WTC11 (cell line): Measurements from ENCODE around the gene STXBP5.

ENCODE experiments used
- CREB1 ChIP-seq: sonication (generic); formaldehyde crosslinking; IDR thresholded peaks from 2 replicates; pipeline ENCODE4 v1.8.0; 2023; ENCODE audit warnings: mild to moderate bottlenecking, missing genetic modification reagents
- NR2C2 ChIP-seq: sonication (generic); formaldehyde crosslinking; IDR thresholded peaks from 2 replicates; pipeline ENCODE4 v1.8.0; 2022; ENCODE audit warnings: mild to moderate bottlenecking, missing genetic modification reagents
- SP1 ChIP-seq: sonication (generic); formaldehyde crosslinking; conservative IDR thresholded peaks from 2 replicates; pipeline ENCODE4 v1.8.1; 2022; ENCODE audit warnings: missing genetic modification reagents
- ZNF138 ChIP-seq: sonication (generic); formaldehyde crosslinking; conservative IDR thresholded peaks from 2 replicates; pipeline ENCODE4 v1.8.1; 2022; ENCODE audit warnings: mild to moderate bottlenecking, moderate library complexity, missing genetic modification reagents
- ZNF263 ChIP-seq: sonication (generic); formaldehyde crosslinking; IDR thresholded peaks from 2 replicates; pipeline ENCODE4 v1.8.1; 2022; ENCODE audit warnings: low read depth, mild to moderate bottlenecking, moderate library complexity, missing genetic modification reagents
- TF ChIP-seq, protein P1 (sequence below): sonication (generic); formaldehyde crosslinking; IDR thresholded peaks from 2 replicates; pipeline ENCODE4 v1.8.1; 2022; ENCODE audit warnings: low read depth, missing genetic modification reagents, borderline replicate concordance
- TF ChIP-seq, protein P2 (sequence below): fragments of 200-600 bp; IDR thresholded peaks from 2 replicates; pipeline ENCODE4 v1.8.0; 2022; ENCODE audit warnings: antibody characterized with exemption
- TF ChIP-seq, protein P3 (sequence below): sonication (generic); formaldehyde crosslinking; IDR thresholded peaks from 2 replicates; pipeline ENCODE4 v1.8.1; 2023; ENCODE audit warnings: mild to moderate bottlenecking, moderate library complexity, missing genetic modification reagents
- TF ChIP-seq, protein P4 (sequence below): sonication (generic); formaldehyde crosslinking; IDR thresholded peaks from 2 replicates; pipeline ENCODE4 v1.8.1; 2022; ENCODE audit warnings: low read depth, mild to moderate bottlenecking, moderate library complexity, missing genetic modification reagents, borderline replicate concordance
- TF ChIP-seq, protein P5 (sequence below): sonication (generic); formaldehyde crosslinking; IDR thresholded peaks from 2 replicates; pipeline ENCODE4 v1.8.1; 2022; ENCODE audit warnings: mild to moderate bottlenecking, missing genetic modification reagents, moderate library complexity, borderline replicate concordance
- TF ChIP-seq, protein P6 (sequence below): sonication (generic); formaldehyde crosslinking; IDR thresholded peaks from 2 replicates; pipeline ENCODE4 v1.8.1; 2023; ENCODE audit warnings: mild to moderate bottlenecking, missing genetic modification reagents
- TF ChIP-seq, protein P7 (sequence below): sonication (generic); formaldehyde crosslinking; IDR thresholded peaks from 2 replicates; pipeline ENCODE4 v1.8.0; 2023; ENCODE audit warnings: missing genetic modification reagents, mild to moderate bottlenecking, borderline replicate concordance
- TF ChIP-seq, protein P8 (sequence below): sonication (generic); formaldehyde crosslinking; IDR thresholded peaks from 2 replicates; pipeline ENCODE4 v1.8.0; 2022; ENCODE audit warnings: mild to moderate bottlenecking, missing genetic modification reagents

DNA sequence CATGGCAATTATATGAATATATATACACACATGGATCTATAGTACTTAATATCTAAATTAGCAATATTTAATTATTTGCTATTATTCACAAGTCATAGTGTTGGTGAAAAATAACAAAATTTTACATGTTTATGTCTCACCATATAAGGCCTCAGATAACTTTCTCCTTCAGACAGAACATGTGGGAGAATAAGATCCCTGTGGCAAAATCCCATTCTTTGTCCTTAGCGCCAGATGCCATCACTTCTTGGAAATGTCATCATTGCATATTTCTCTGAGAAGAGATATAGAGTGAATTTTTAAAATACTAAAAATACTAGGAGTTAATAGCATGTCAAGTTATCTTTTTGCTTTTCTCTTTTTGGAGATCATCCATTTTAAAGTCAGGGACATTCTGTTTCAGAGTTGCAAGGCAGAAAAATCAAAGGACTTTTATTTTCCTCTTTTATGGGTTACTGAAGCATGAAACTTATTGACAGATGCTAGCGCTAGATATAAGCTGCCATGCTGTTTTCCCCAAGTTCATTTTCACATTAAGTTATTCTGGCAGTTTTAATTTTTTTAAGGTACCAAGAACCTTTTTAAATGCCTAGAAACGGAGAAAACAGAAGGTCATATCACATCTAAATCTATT is 30.4 kb upstream of the STXBP5 start:
- TF ChIP-seq, protein P1, sequence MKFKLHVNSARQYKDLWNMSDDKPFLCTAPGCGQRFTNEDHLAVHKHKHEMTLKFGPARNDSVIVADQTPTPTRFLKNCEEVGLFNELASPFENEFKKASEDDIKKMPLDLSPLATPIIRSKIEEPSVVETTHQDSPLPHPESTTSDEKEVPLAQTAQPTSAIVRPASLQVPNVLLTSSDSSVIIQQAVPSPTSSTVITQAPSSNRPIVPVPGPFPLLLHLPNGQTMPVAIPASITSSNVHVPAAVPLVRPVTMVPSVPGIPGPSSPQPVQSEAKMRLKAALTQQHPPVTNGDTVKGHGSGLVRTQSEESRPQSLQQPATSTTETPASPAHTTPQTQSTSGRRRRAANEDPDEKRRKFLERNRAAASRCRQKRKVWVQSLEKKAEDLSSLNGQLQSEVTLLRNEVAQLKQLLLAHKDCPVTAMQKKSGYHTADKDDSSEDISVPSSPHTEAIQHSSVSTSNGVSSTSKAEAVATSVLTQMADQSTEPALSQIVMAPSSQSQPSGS (CRISPR knock-in tag) = no peak
- TF ChIP-seq, protein P2, sequence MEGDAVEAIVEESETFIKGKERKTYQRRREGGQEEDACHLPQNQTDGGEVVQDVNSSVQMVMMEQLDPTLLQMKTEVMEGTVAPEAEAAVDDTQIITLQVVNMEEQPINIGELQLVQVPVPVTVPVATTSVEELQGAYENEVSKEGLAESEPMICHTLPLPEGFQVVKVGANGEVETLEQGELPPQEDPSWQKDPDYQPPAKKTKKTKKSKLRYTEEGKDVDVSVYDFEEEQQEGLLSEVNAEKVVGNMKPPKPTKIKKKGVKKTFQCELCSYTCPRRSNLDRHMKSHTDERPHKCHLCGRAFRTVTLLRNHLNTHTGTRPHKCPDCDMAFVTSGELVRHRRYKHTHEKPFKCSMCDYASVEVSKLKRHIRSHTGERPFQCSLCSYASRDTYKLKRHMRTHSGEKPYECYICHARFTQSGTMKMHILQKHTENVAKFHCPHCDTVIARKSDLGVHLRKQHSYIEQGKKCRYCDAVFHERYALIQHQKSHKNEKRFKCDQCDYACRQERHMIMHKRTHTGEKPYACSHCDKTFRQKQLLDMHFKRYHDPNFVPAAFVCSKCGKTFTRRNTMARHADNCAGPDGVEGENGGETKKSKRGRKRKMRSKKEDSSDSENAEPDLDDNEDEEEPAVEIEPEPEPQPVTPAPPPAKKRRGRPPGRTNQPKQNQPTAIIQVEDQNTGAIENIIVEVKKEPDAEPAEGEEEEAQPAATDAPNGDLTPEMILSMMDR = no peak
- TF ChIP-seq, protein P3, sequence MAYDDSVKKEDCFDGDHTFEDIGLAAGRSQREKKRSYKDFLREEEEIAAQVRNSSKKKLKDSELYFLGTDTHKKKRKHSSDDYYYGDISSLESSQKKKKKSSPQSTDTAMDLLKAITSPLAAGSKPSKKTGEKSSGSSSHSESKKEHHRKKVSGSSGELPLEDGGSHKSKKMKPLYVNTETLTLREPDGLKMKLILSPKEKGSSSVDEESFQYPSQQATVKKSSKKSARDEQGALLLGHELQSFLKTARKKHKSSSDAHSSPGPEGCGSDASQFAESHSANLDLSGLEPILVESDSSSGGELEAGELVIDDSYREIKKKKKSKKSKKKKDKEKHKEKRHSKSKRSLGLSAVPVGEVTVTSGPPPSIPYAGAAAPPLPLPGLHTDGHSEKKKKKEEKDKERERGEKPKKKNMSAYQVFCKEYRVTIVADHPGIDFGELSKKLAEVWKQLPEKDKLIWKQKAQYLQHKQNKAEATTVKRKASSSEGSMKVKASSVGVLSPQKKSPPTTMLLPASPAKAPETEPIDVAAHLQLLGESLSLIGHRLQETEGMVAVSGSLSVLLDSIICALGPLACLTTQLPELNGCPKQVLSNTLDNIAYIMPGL (CRISPR knock-in tag) = no peak
- TF ChIP-seq NR2C2 (CRISPR knock-in tag) (no peak), ZNF138 (CRISPR knock-in tag) (no peak), ZNF263 (CRISPR knock-in tag) (no peak), SP1 (no peak), CREB1 (CRISPR knock-in tag) (no peak)
- TF ChIP-seq, protein P4, sequence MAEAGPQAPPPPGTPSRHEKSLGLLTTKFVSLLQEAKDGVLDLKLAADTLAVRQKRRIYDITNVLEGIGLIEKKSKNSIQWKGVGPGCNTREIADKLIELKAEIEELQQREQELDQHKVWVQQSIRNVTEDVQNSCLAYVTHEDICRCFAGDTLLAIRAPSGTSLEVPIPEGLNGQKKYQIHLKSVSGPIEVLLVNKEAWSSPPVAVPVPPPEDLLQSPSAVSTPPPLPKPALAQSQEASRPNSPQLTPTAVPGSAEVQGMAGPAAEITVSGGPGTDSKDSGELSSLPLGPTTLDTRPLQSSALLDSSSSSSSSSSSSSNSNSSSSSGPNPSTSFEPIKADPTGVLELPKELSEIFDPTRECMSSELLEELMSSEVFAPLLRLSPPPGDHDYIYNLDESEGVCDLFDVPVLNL (CRISPR knock-in tag) = no peak
- TF ChIP-seq, protein P5, sequence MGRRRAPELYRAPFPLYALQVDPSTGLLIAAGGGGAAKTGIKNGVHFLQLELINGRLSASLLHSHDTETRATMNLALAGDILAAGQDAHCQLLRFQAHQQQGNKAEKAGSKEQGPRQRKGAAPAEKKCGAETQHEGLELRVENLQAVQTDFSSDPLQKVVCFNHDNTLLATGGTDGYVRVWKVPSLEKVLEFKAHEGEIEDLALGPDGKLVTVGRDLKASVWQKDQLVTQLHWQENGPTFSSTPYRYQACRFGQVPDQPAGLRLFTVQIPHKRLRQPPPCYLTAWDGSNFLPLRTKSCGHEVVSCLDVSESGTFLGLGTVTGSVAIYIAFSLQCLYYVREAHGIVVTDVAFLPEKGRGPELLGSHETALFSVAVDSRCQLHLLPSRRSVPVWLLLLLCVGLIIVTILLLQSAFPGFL (CRISPR knock-in tag) = no peak
- TF ChIP-seq, protein P6, sequence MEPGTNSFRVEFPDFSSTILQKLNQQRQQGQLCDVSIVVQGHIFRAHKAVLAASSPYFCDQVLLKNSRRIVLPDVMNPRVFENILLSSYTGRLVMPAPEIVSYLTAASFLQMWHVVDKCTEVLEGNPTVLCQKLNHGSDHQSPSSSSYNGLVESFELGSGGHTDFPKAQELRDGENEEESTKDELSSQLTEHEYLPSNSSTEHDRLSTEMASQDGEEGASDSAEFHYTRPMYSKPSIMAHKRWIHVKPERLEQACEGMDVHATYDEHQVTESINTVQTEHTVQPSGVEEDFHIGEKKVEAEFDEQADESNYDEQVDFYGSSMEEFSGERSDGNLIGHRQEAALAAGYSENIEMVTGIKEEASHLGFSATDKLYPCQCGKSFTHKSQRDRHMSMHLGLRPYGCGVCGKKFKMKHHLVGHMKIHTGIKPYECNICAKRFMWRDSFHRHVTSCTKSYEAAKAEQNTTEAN (CRISPR knock-in tag) = no peak
- TF ChIP-seq, protein P7, sequence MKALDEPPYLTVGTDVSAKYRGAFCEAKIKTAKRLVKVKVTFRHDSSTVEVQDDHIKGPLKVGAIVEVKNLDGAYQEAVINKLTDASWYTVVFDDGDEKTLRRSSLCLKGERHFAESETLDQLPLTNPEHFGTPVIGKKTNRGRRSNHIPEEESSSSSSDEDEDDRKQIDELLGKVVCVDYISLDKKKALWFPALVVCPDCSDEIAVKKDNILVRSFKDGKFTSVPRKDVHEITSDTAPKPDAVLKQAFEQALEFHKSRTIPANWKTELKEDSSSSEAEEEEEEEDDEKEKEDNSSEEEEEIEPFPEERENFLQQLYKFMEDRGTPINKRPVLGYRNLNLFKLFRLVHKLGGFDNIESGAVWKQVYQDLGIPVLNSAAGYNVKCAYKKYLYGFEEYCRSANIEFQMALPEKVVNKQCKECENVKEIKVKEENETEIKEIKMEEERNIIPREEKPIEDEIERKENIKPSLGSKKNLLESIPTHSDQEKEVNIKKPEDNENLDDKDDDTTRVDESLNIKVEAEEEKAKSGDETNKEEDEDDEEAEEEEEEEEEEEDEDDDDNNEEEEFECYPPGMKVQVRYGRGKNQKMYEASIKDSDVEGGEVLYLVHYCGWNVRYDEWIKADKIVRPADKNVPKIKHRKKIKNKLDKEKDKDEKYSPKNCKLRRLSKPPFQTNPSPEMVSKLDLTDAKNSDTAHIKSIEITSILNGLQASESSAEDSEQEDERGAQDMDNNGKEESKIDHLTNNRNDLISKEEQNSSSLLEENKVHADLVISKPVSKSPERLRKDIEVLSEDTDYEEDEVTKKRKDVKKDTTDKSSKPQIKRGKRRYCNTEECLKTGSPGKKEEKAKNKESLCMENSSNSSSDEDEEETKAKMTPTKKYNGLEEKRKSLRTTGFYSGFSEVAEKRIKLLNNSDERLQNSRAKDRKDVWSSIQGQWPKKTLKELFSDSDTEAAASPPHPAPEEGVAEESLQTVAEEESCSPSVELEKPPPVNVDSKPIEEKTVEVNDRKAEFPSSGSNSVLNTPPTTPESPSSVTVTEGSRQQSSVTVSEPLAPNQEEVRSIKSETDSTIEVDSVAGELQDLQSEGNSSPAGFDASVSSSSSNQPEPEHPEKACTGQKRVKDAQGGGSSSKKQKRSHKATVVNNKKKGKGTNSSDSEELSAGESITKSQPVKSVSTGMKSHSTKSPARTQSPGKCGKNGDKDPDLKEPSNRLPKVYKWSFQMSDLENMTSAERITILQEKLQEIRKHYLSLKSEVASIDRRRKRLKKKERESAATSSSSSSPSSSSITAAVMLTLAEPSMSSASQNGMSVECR (CRISPR knock-in tag) = no peak
- TF ChIP-seq, protein P8, sequence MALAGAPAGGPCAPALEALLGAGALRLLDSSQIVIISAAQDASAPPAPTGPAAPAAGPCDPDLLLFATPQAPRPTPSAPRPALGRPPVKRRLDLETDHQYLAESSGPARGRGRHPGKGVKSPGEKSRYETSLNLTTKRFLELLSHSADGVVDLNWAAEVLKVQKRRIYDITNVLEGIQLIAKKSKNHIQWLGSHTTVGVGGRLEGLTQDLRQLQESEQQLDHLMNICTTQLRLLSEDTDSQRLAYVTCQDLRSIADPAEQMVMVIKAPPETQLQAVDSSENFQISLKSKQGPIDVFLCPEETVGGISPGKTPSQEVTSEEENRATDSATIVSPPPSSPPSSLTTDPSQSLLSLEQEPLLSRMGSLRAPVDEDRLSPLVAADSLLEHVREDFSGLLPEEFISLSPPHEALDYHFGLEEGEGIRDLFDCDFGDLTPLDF (CRISPR knock-in tag) = no peak
